AG04450 (cell line): ENCODE results near the gene FAM170B. TPM values are rescaled to one million over a fixed set of nuclear protein-coding genes. Genes with fewer than 3 reads are reported as not detected.

ENCODE experiments used
- CTCF ChIA-PET: fragments of 300-600, 350-600 bp; formaldehyde crosslinking; extraction: SDS; loops from one replicate; lab custom pipeline; 2022; ENCODE audit warnings: antibody characterized with exemption, inconsistent platforms; lab: Charles Lee
- POLR2A ChIA-PET: fragments of 350-600 bp; formaldehyde crosslinking; extraction: SDS; loops from one replicate; lab custom pipeline; 2021; ENCODE audit warnings: antibody characterized with exemption, inconsistent platforms; lab: Yijun Ruan, JAX
- DNase-seq: peaks from one replicate; pipeline ENCODE4 v3.0.0-alpha.2; 2011; ENCODE audit warnings: low read depth, low spot score
- H3K27ac ChIP-seq: one replicate; pipeline ENCODE4 v1.5.1; 2012; ENCODE audit warnings: low read depth, low read length, control low read depth
- H3K27me3 ChIP-seq: one replicate; pipeline ENCODE4 v1.6.0; 2012; ENCODE audit warnings: low read length; ENCODE audit not compliant: control insufficient read depth, insufficient read depth
- H3K4me3 ChIP-seq: 2 replicates; pipeline ENCODE4 v1.5.1; 2011; ENCODE audit warnings: mild to moderate bottlenecking, low read depth, low read length, control low read depth
- H3K9me3 ChIP-seq: 2 replicates; pipeline ENCODE4 v1.5.1; 2012; ENCODE audit warnings: low read length; ENCODE audit not compliant: control insufficient read depth, insufficient read depth
- CTCF ChIP-seq: IDR thresholded peaks from 2 replicates; pipeline ENCODE4 v1.5.1; 2011; ENCODE audit warnings: low read depth, low read length, control low read depth, inconsistent platforms
- polyA plus RNA-seq: library from polyadenylated mRNA; depleted of rRNA; stranded (reverse); fragments of >200 nt; gene quantifications from 2 replicates; pipeline ENCODE4 v1.2.3, GENCODE V29; 2011

The FAM170B gene
- polyA plus RNA-seq, 1 experiment: not detected

- Histone ChIP-seq H3K9me3 (no peaks in the 10 kb centered on the region; the same call in 1 of the 2 replicates), H3K27ac (no peak overlapping the region), H3K4me3 (no peak overlapping the region), H3K27me3 (no peaks in the 10 kb centered on the region)
- ChIA-PET POLR2A (interaction anchor here (0.6 kb wide), 1 partner anchor 10 kb away, joined by 3 read pairs; no protein-coding TSS in a partner anchor), CTCF (interaction anchor here (1.8 kb wide), 1 partner anchor 10 kb away, joined by 7 read pairs; no protein-coding TSS in a partner anchor)
- no peak for DNase-seq
- no peak for TF ChIP-seq CTCF
These were observed 38.4 kb upstream of the FAM170B start for GRCh38 chr10:49172061-49172776.

GRCh38 chr10:49171326-49172060, 37.7 kb upstream of the FAM170B start:
- Histone ChIP-seq H3K9me3 (no peaks in the 10 kb centered on the region; the same call in 1 of the 2 replicates), H3K4me3 (no peak overlapping the region), H3K27me3 (no peaks in the 10 kb centered on the region), H3K27ac (no peak overlapping the region)
- DNase-seq: no peak
- TF ChIP-seq CTCF: no peak
- ChIA-PET CTCF (interaction anchor here (1.8 kb wide), 1 partner anchor 10 kb away, joined by 7 read pairs; no protein-coding TSS in a partner anchor), POLR2A (no interaction called here)

GRCh38 chr10:49170632-49171325, 37.0 kb upstream of the FAM170B start:
- no peak overlapping the region for H3K4me3 ChIP-seq
- DNase-seq: no peak
- no peaks in the 10 kb centered on the region; the same call in 1 of the 2 replicates for H3K9me3 ChIP-seq
- TF ChIP-seq CTCF: no peak
- no peak overlapping the region for H3K27ac ChIP-seq
- POLR2A ChIA-PET: no interaction called here
- CTCF ChIA-PET: interaction anchor here (1.8 kb wide), 1 partner anchor 9 kb away, joined by 7 read pairs; no protein-coding TSS in a partner anchor
- no peaks in the 10 kb centered on the region for H3K27me3 ChIP-seq

GRCh38 chr10:49169776-49170175, 36.0 kb upstream of the FAM170B start:
- Histone ChIP-seq H3K4me3 (no peak overlapping the region), H3K27ac (no peak overlapping the region), H3K27me3 (no peaks in the 10 kb centered on the region), H3K9me3 (no peaks in the 10 kb centered on the region; the same call in 1 of the 2 replicates)
- CTCF ChIA-PET: no interaction called here
- POLR2A ChIA-PET: no interaction called here
- TF ChIP-seq CTCF: no peak
- DNase-seq: no peak
